HCT116 (cell line): ENCODE data around the gene KCNQ4. TPM values are rescaled to one million over a fixed set of nuclear protein-coding genes. Genes with fewer than 3 reads are reported as not detected.

ENCODE experiments used
- CTCF ChIP-seq, 3 experiments: fragments of 200-600 bp in 1 of 3; sonication (generic) in 1 of 3; IDR thresholded peaks in 2 of 3; conservative IDR thresholded peaks in 1 of 3; 2 replicates each; pipeline ENCODE4 v1.5.1; 2012 to 2017; ENCODE audit warnings: low read depth in 2 of 3, low read length in 2 of 3, antibody characterized with exemption in 1 of 3, borderline replicate concordance in 1 of 3, control low read depth in 1 of 3, mild to moderate bottlenecking in 1 of 3, mixed read lengths in 1 of 3, mixed run types in 1 of 3, moderate library complexity in 1 of 3; ENCODE audit not compliant: insufficient read depth in 1 of 3
- EGR1 ChIP-seq: IDR thresholded peaks from 2 replicates; pipeline ENCODE4 v1.6.1; 2012; ENCODE audit warnings: low read depth
- ELF1 ChIP-seq: IDR thresholded peaks from 2 replicates; pipeline ENCODE4 v1.6.1; 2012; ENCODE audit warnings: low read depth, borderline replicate concordance
- EZH2 ChIP-seq: fragments of 200-600 bp; sonication (generic); IDR thresholded peaks from 2 replicates; pipeline ENCODE4 v1.6.1; 2017; ENCODE audit warnings: antibody characterized with exemption, mixed run types
- POLR2A ChIP-seq: IDR thresholded peaks from 2 replicates; pipeline ENCODE4 v1.7.0; 2011; ENCODE audit warnings: borderline replicate concordance; ENCODE audit not compliant: insufficient read depth, insufficient read length; ENCODE audit errors: extremely low read depth
- RAD21 ChIP-seq: IDR thresholded peaks from 2 replicates; pipeline ENCODE4 v1.6.1; 2012; ENCODE audit warnings: low read depth, mild to moderate bottlenecking
- ZFX ChIP-seq: fragments of 450-650 bp; IDR thresholded peaks from 2 replicates; pipeline ENCODE4 v1.6.1; 2017
- total RNA-seq: library from RNA; stranded (reverse); gene quantifications from one replicate; pipeline ENCODE4 v1.2.1, GENCODE V29; 2021; ENCODE audit not compliant: unreplicated experiment
- TF ChIP-seq, protein P1 (sequence below): IDR thresholded peaks from 2 replicates; pipeline ENCODE4 v1.6.1; 2012; ENCODE audit warnings: low read depth

KCNQ4 gene
- total RNA-seq, 1 experiment from 2014 or later = 4.1 TPM

GRCh38 chr1:40740997-40741736, 42.4 kb upstream of the KCNQ4 start (continued):
- TF ChIP-seq, protein P1, sequence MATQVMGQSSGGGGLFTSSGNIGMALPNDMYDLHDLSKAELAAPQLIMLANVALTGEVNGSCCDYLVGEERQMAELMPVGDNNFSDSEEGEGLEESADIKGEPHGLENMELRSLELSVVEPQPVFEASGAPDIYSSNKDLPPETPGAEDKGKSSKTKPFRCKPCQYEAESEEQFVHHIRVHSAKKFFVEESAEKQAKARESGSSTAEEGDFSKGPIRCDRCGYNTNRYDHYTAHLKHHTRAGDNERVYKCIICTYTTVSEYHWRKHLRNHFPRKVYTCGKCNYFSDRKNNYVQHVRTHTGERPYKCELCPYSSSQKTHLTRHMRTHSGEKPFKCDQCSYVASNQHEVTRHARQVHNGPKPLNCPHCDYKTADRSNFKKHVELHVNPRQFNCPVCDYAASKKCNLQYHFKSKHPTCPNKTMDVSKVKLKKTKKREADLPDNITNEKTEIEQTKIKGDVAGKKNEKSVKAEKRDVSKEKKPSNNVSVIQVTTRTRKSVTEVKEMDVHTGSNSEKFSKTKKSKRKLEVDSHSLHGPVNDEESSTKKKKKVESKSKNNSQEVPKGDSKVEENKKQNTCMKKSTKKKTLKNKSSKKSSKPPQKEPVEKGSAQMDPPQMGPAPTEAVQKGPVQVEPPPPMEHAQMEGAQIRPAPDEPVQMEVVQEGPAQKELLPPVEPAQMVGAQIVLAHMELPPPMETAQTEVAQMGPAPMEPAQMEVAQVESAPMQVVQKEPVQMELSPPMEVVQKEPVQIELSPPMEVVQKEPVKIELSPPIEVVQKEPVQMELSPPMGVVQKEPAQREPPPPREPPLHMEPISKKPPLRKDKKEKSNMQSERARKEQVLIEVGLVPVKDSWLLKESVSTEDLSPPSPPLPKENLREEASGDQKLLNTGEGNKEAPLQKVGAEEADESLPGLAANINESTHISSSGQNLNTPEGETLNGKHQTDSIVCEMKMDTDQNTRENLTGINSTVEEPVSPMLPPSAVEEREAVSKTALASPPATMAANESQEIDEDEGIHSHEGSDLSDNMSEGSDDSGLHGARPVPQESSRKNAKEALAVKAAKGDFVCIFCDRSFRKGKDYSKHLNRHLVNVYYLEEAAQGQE = no peak
- TF ChIP-seq ELF1 = no peak
- TF ChIP-seq EZH2 = no peak
- no peak for TF ChIP-seq EGR1
- no peak for TF ChIP-seq CTCF (IDR thresholded peaks at IDR 0.05 in 2 of 3, conservative IDR thresholded peaks at IDR 0.05 in 1 of 3; ENCODE audit: borderline replicate concordance in 1 of 3, insufficient read depth in 1 of 3, low read depth in 2 of 3, low read length in 2 of 3)
- no peak for TF ChIP-seq POLR2A
- TF ChIP-seq RAD21 = no peak
- no peak for TF ChIP-seq ZFX
